Chondrocyte (in vitro differentiated cells): ENCODE measurements around the gene HECW1. TPM values are rescaled to one million over a fixed set of nuclear protein-coding genes. Genes with fewer than 3 reads are reported as not detected.
A peak's percentile ranks its signal among the peaks of the same experiment; 100 is the strongest.

ENCODE experiments used
- DNase-seq: peaks from one replicate; pipeline ENCODE4 v3.0.0; 2021; ENCODE audit warnings: mixed read lengths, low spot score
- H3K27ac Mint-ChIP-seq: one replicate; pipeline ENCODE4 v1.8.0; 2021; ENCODE audit warnings: mild to moderate bottlenecking, moderate library complexity, mixed read lengths; ENCODE audit not compliant: unreplicated experiment
- H3K27me3 Mint-ChIP-seq: 2 replicates; pipeline ENCODE4 v1.8.0; 2021; ENCODE audit warnings: low read depth, mixed read lengths
- H3K36me3 Mint-ChIP-seq: 2 replicates; pipeline ENCODE4 v1.8.0; 2021; ENCODE audit warnings: low read depth, mixed read lengths
- H3K4me1 Mint-ChIP-seq: 2 replicates; pipeline ENCODE4 v1.8.0; 2021; ENCODE audit warnings: low read depth, mild to moderate bottlenecking, mixed read lengths
- H3K4me3 Mint-ChIP-seq: one replicate; pipeline ENCODE4 v1.8.0; 2021; ENCODE audit warnings: mild to moderate bottlenecking, moderate library complexity, mixed read lengths; ENCODE audit not compliant: unreplicated experiment
- H3K9me3 Mint-ChIP-seq: 2 replicates; pipeline ENCODE4 v1.8.0; 2021; ENCODE audit warnings: low read depth, mixed read lengths
- total RNA-seq: library from RNA; stranded (reverse); gene quantifications from 3 replicates; pipeline ENCODE4 v1.2.1, GENCODE V29; 2021
- TF ChIP-seq, protein P1 (sequence below): fragments of 200-600 bp; sonication (generic); IDR thresholded peaks from 2 replicates; pipeline ENCODE4 v1.5.0; 2021; ENCODE audit warnings: antibody characterized with exemption, mild to moderate bottlenecking, moderate library complexity

Gene HECW1
- total RNA-seq, 1 donor from 2014 or later: 1.9 TPM

DNA sequence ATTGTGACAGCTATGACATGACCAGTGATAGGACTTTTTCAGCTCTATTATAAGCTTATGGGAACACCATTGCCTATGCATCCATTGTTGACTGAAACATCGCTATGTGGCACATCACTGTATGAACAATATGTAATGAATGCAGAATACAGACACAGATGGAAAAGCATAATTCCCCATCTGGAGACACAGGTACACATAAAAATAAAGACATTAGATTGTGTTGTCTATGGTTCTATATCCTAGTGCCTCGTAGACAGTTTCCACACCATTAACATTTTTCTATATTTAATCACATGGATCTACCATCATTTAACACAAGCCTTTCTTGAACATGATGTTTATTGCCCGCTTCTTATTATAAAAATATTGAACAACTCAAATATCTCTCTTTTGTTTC, 374.2 kb downstream of the HECW1 start:
- TF ChIP-seq, protein P1, sequence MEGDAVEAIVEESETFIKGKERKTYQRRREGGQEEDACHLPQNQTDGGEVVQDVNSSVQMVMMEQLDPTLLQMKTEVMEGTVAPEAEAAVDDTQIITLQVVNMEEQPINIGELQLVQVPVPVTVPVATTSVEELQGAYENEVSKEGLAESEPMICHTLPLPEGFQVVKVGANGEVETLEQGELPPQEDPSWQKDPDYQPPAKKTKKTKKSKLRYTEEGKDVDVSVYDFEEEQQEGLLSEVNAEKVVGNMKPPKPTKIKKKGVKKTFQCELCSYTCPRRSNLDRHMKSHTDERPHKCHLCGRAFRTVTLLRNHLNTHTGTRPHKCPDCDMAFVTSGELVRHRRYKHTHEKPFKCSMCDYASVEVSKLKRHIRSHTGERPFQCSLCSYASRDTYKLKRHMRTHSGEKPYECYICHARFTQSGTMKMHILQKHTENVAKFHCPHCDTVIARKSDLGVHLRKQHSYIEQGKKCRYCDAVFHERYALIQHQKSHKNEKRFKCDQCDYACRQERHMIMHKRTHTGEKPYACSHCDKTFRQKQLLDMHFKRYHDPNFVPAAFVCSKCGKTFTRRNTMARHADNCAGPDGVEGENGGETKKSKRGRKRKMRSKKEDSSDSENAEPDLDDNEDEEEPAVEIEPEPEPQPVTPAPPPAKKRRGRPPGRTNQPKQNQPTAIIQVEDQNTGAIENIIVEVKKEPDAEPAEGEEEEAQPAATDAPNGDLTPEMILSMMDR: no peak
- no peaks in the 10 kb centered on the region for H3K36me3 Mint-ChIP-seq
- DNase-seq: no peak
- no peaks in the 10 kb centered on the region for H3K27me3 Mint-ChIP-seq
- peak overlapping the region; percentile 45 for H3K27ac Mint-ChIP-seq
- H3K4me3 Mint-ChIP-seq: no peak overlapping the region
- H3K4me1 Mint-ChIP-seq: peaks cover 46% of the 10 kb centered on the region
- no peaks in the 10 kb centered on the region for H3K9me3 Mint-ChIP-seq

DNA sequence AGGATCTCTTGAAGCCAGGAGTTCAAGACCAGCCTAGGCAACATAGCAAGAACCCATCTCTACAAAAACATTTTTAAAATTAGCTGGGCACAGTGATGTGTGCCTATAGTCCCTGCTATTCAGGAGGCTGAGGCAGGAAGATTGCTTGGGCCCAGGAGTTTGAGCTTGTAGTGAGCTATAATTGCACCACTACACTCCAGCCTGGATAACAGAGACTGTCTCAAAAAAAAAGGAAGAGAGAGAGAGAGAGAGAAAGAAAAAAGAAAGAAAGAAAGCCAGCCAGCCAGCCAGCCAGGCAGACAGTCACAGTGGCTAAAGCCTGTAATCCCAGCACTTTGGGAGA, 375.3 kb downstream of the HECW1 start:
- no peak overlapping the region for H3K27ac Mint-ChIP-seq
- no peaks in the 10 kb centered on the region for H3K27me3 Mint-ChIP-seq
- H3K4me3 Mint-ChIP-seq: no peak overlapping the region
- DNase-seq: no peak
- no peaks in the 10 kb centered on the region for H3K9me3 Mint-ChIP-seq
- peaks cover 46% of the 10 kb centered on the region for H3K4me1 Mint-ChIP-seq
- H3K36me3 Mint-ChIP-seq: no peaks in the 10 kb centered on the region
- TF ChIP-seq, protein P1: no peak

DNA sequence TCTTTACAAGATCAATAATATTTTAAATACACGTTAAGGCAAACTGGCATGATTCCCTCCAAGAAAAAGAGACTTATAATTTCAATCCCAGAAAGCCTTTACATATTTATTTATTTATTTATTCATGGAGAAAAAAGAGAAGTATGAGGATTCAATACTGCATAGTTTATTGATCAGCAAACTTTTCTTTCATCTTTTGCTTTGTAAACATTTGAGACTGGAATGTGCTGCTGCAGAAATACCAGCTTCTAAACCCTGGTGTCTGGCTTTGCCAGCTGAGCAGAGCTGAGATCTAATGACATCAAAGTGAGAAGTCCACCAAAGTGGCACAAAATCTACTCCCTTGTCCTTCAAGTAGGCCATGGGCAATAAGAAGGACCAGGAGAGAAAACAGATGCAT, 376.8 kb downstream of the HECW1 start:
- Mint-ChIP-seq H3K36me3 (peaks cover 4% of the 10 kb centered on the region), H3K9me3 (no peaks in the 10 kb centered on the region), H3K27ac (no peak overlapping the region), H3K4me3 (no peak overlapping the region), H3K27me3 (peaks cover 4% of the 10 kb centered on the region), H3K4me1 (peaks cover 44% of the 10 kb centered on the region)
- DNase-seq: no peak
- TF ChIP-seq, protein P1: no peak

DNA sequence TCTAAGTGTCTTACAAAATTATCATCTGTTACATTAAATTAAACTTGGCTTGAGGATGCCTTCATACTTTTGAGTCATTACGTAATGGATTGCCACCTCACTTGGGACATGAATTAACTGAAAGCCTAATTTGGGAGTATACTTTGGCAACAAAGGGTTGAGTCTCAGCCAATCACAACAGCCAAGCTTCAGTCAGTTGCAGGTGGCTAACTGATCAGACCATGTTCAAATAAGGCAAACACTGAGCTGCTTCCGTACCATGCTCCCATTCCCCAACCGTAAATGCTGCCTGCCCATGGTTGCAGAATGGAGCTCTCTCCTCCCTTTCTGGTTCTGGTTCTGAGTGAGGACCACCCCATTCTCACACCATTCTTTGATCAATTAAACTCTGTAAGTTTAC, 377.6 kb downstream of the HECW1 start:
- H3K27me3 Mint-ChIP-seq: peaks cover 5% of the 10 kb centered on the region
- TF ChIP-seq, protein P1: no peak

DNA sequence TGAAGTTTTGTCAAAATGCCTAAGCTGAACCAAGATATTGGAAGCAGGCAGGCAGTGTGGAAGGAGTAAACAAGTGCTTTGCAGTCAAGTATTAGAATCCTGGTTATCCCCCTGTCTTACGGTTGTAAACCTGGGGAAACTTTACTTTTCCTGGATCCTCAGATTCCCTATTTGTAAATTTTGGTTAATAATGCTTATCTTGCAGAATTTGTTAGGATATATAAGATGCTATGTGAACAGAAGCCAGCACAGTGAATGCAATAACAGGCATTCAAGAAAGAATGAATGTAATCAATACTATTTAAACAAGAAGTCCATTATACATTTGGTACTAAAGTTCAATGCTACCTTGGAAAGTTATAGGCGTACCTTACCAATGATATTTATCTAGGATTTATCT, 378.7 kb downstream of the HECW1 start:
- no peak overlapping the region for H3K27ac Mint-ChIP-seq
- TF ChIP-seq, protein P1: no peak
- peaks cover 4% of the 10 kb centered on the region for H3K36me3 Mint-ChIP-seq
- H3K4me1 Mint-ChIP-seq: peaks cover 44% of the 10 kb centered on the region
- no peaks in the 10 kb centered on the region for H3K9me3 Mint-ChIP-seq
- H3K27me3 Mint-ChIP-seq: peaks cover 8% of the 10 kb centered on the region
- no peak overlapping the region for H3K4me3 Mint-ChIP-seq
- DNase-seq: no peak

More for the DNA sequence above, 377.6 kb downstream of the HECW1 start:
- Mint-ChIP-seq H3K36me3 (peaks cover 4% of the 10 kb centered on the region), H3K4me1 (peaks cover 44% of the 10 kb centered on the region), H3K27ac (no peak overlapping the region), H3K4me3 (no peak overlapping the region), H3K9me3 (no peaks in the 10 kb centered on the region)
- no peak for DNase-seq
